Fibroblast of lung (primary cell): ENCODE results near the gene TANC1. TPM values are rescaled to one million over a fixed set of nuclear protein-coding genes. Genes with fewer than 3 reads are reported as not detected.

Source experiments
- DNase-seq, 2 donors: peaks; one replicate each; pipeline versions ENCODE4 v3.0.0 to v3.0.0-alpha.2; 2010; ENCODE audit warnings: low read depth in 2 of 2
- H2AFZ ChIP-seq: 2 replicates; pipeline ENCODE4 v1.5.1; 2012; ENCODE audit warnings: low read length, control low read depth, inconsistent platforms
- H3K27ac ChIP-seq: 2 replicates; pipeline ENCODE4 v1.5.1; 2011; ENCODE audit warnings: low read length, control low read depth; ENCODE audit not compliant: insufficient read depth
- H3K27me3 ChIP-seq: 2 replicates; pipeline ENCODE4 v1.5.1; 2011; ENCODE audit warnings: mild to moderate bottlenecking, low read length; ENCODE audit not compliant: control insufficient read depth, insufficient read depth
- H3K36me3 ChIP-seq: 2 replicates; pipeline ENCODE4 v1.5.1; 2011; ENCODE audit warnings: low read length; ENCODE audit not compliant: control insufficient read depth, insufficient read depth
- H3K4me1 ChIP-seq: 2 replicates; pipeline ENCODE4 v1.5.1; 2011; ENCODE audit warnings: low read length; ENCODE audit not compliant: control insufficient read depth, insufficient read depth; ENCODE audit errors: extremely low read depth
- H3K4me2 ChIP-seq: 2 replicates; pipeline ENCODE4 v1.5.1; 2011; ENCODE audit warnings: low read length, control low read depth; ENCODE audit not compliant: insufficient read depth; ENCODE audit errors: extremely low read depth
- H3K4me3 ChIP-seq, 4 experiments: fragments of 200-600 bp in 1 of 4; sonication (generic) in 1 of 4; replicated peaks in 1 of 4; 2 replicates each; pipeline ENCODE4 v1.5.1; 2011 to 2016; ENCODE audit warnings: low read length in 4 of 4, low read depth in 3 of 4, mild to moderate bottlenecking in 3 of 4, control low read depth in 2 of 4, inconsistent platforms in 1 of 4, mixed read lengths in 1 of 4; ENCODE audit not compliant: insufficient read depth in 1 of 4; ENCODE audit errors: control extremely low read depth in 1 of 4
- H3K79me2 ChIP-seq: 2 replicates; pipeline ENCODE4 v1.5.1; 2012; ENCODE audit warnings: mild to moderate bottlenecking, low read length, inconsistent platforms; ENCODE audit not compliant: control insufficient read depth, insufficient read depth
- H3K9ac ChIP-seq: 2 replicates; pipeline ENCODE4 v1.5.1; 2011; ENCODE audit warnings: mild to moderate bottlenecking, low read length, control low read depth; ENCODE audit not compliant: insufficient read depth
- H3K9me3 ChIP-seq: 2 replicates; pipeline ENCODE4 v1.5.1; 2012; ENCODE audit warnings: low read depth, low read length; ENCODE audit not compliant: control insufficient read depth, insufficient read depth
- H4K20me1 ChIP-seq: 2 replicates; pipeline ENCODE4 v1.5.1; 2011; ENCODE audit warnings: low read length; ENCODE audit not compliant: control insufficient read depth, insufficient read depth; ENCODE audit errors: extremely low read depth
- CTCF ChIP-seq, 2 donors: IDR thresholded peaks in 1 of 2; conservative IDR thresholded peaks in 1 of 2; 1 replicate in 1 of 2; 2 replicates in 1 of 2; pipeline ENCODE4 v1.5.1; 2011 to 2012; ENCODE audit warnings: low read length in 2 of 2, control low read depth in 1 of 2, inconsistent platforms in 1 of 2, low read depth in 1 of 2, mild to moderate bottlenecking in 1 of 2
- EZH2 ChIP-seq: IDR thresholded peaks from 2 replicates; pipeline ENCODE4 v1.5.1; 2012; ENCODE audit warnings: low read length, control low read depth, mild to moderate bottlenecking; ENCODE audit errors: missing control alignments
- polyA plus RNA-seq, 2 donors: library from polyadenylated mRNA; depleted of rRNA in 1 of 2; stranded (reverse) in 1 of 2; unstranded in 1 of 2; fragments of >200 nt; gene quantifications; 2 replicates each; pipeline ENCODE4 v1.2.1, GENCODE V29; 2011 to 2012; ENCODE audit warnings: missing spikeins in 1 of 2
- total RNA-seq: library from RNA; depleted of rRNA; stranded (reverse); fragments of >200 nt; gene quantifications from 2 replicates; pipeline ENCODE4 v1.2.1, GENCODE V29; 2014

The TANC1 gene
- total and polyA plus RNA-seq, 2 donors (not counting 1 experiment from before 2014, with no cell fraction given), result 32.7 to 41.9 TPM

GRCh38 chr2:158928515-158928914, 39.9 kb upstream of the TANC1 start:
- TF ChIP-seq CTCF (conservative IDR thresholded peaks at IDR 0.05 in 1 of 2, IDR thresholded peaks at IDR 0.05 in 1 of 2; ENCODE audit: low read depth in 1 of 2, low read length in 2 of 2) (no peak), EZH2 (no peak)
- H3K36me3 ChIP-seq, result no peaks in the 10 kb centered on the region

GRCh38 chr2:158928965-158929364, 39.5 kb upstream of the TANC1 start:
- Histone ChIP-seq H3K9me3 (no peaks in the 10 kb centered on the region), H3K9ac (no peak overlapping the region), H2AFZ (no peak overlapping the region), H3K36me3 (no peaks in the 10 kb centered on the region), H4K20me1 (no peaks in the 10 kb centered on the region), H3K27me3 (no peaks in the 10 kb centered on the region), H3K79me2 (no peaks in the 10 kb centered on the region), H3K4me3 (no peak overlapping the region), H3K4me2 (no peak overlapping the region), H3K4me1 (peaks cover 7% of the 10 kb centered on the region), H3K27ac (no peak overlapping the region)
- no peak for TF ChIP-seq CTCF (conservative IDR thresholded peaks at IDR 0.05 in 1 of 2, IDR thresholded peaks at IDR 0.05 in 1 of 2; ENCODE audit: low read depth in 1 of 2, low read length in 2 of 2)
- TF ChIP-seq EZH2, result no peak
- no peak for DNase-seq

More at GRCh38 chr2:158928515-158928914, 39.9 kb upstream of the TANC1 start:
- Histone ChIP-seq H3K4me1 (peaks cover 7% of the 10 kb centered on the region), H3K79me2 (no peaks in the 10 kb centered on the region), H3K9ac (no peak overlapping the region), H3K27ac (no peak overlapping the region), H3K4me3 (no peak overlapping the region), H3K4me2 (no peak overlapping the region), H3K9me3 (no peaks in the 10 kb centered on the region), H3K27me3 (no peaks in the 10 kb centered on the region), H2AFZ (no peak overlapping the region), H4K20me1 (no peaks in the 10 kb centered on the region)
- no peak for DNase-seq

GRCh38 chr2:158931572-158931971, 36.9 kb upstream of the TANC1 start:
- TF ChIP-seq CTCF (conservative IDR thresholded peaks at IDR 0.05 in 1 of 2, IDR thresholded peaks at IDR 0.05 in 1 of 2; ENCODE audit: low read depth in 1 of 2, low read length in 2 of 2), result no peak
- no peak for TF ChIP-seq EZH2
- Histone ChIP-seq H2AFZ (no peak overlapping the region), H3K27me3 (no peaks in the 10 kb centered on the region), H3K4me2 (peak overlapping the region; percentile 4), H3K27ac (peak overlapping the region; percentile 6), H3K4me3 (no peak overlapping the region), H3K9me3 (no peaks in the 10 kb centered on the region), H3K4me1 (peaks cover 7% of the 10 kb centered on the region), H4K20me1 (no peaks in the 10 kb centered on the region), H3K79me2 (no peaks in the 10 kb centered on the region), H3K9ac (no peak overlapping the region), H3K36me3 (no peaks in the 10 kb centered on the region)
- peak; percentile 85 to 90 for DNase-seq
